ENCODE results near the gene ADCY4. TPM values are rescaled to one million over a fixed set of nuclear protein-coding genes. Genes with fewer than 3 reads are reported as not detected.

Gene ADCY4
- total and polyA plus RNA-seq, 2 of the 13 experiments (the other 11 are each of a cell fraction or from before 2014, with no cell fraction given), result 0.03 TPM; not detected in 1

- TF ChIP-seq NFAT5 (CRISPR knock-in tag; IDR thresholded peaks at IDR 0.05), result peak; percentile 93
- TF ChIP-seq HIC2 (CRISPR knock-in tag; IDR thresholded peaks at IDR 0.05; ENCODE audit: low read depth), result peak; percentile 46; the same call in 1 of the 2 replicates
- no peak for TF ChIP-seq ZNF382 (CRISPR knock-in tag; IDR thresholded peaks at IDR 0.05; ENCODE audit: borderline replicate concordance)
- no peak; the same call in 1 of the 2 replicates for TF ChIP-seq SSRP1 (CRISPR knock-in tag; IDR thresholded peaks at IDR 0.05)
- TF ChIP-seq THRA (CRISPR knock-in tag; IDR thresholded peaks at IDR 0.05; ENCODE audit: borderline replicate concordance), result peak; percentile 79
- peak; percentile 77 for TF ChIP-seq PPARG (CRISPR knock-in tag; conservative IDR thresholded peaks at IDR 0.05)
- no peak for TF ChIP-seq REL (CRISPR knock-in tag; conservative IDR thresholded peaks at IDR 0.05)
- peak; percentile 98 for TF ChIP-seq ZNF136 (CRISPR knock-in tag; IDR thresholded peaks at IDR 0.05; ENCODE audit: low read depth)
- TF ChIP-seq ZNF720 (CRISPR knock-in tag; IDR thresholded peaks at IDR 0.05), result no peak
- TF ChIP-seq ZKSCAN5 (CRISPR knock-in tag; IDR thresholded peaks at IDR 0.05), result peak; percentile 73; the same call in 1 of the 2 replicates
- no peak for TF ChIP-seq BATF2 (CRISPR knock-in tag; IDR thresholded peaks at IDR 0.05)
- peak; percentile 64; the same call in 1 of the 2 replicates for TF ChIP-seq NCOA2 (CRISPR knock-in tag; IDR thresholded peaks at IDR 0.05)
- peak; percentile 96 for TF ChIP-seq ZNF772 (CRISPR knock-in tag; IDR thresholded peaks at IDR 0.05)
- peak; percentile 93; the same call in 1 of the 2 replicates for TF ChIP-seq ZNF232 (CRISPR knock-in tag; IDR thresholded peaks at IDR 0.05; ENCODE audit: borderline replicate concordance)
- peak; percentile 24; the same call in 1 of the 2 replicates for TF ChIP-seq TBX3 (IDR thresholded peaks at IDR 0.05; ENCODE audit: borderline replicate concordance)
- TF ChIP-seq NR0B2 (CRISPR knock-in tag; IDR thresholded peaks at IDR 0.05), result peak; percentile 88
These were observed 35.3 kb downstream of the ADCY4 start, which contains the start of the genes DHRS1 and NOP9 (continued) for GRCh38 chr14:24299255-24300191.

Data from HepG2 (cell line).